IMR-90 (cell line): ENCODE measurements around the gene DPH7. TPM values are rescaled to one million over a fixed set of nuclear protein-coding genes. Genes with fewer than 3 reads are reported as not detected.

Source experiments
- ATAC-seq: fragments of 200-7000 bp; cut with Tn5 transposase; 2 replicates; pipeline ENCODE4 v1.9.1; 2020; ENCODE audit warnings: low read depth, mild to moderate bottlenecking, moderate library complexity
- BruUV-seq: library from RNA; stranded (reverse); fragments of 400-500 nt; replicated peaks from 2 replicates; lab custom pipeline; 2021; lab: Mats Ljungman, UMichigan
- CTCF ChIA-PET: fragments of 300-600 bp; formaldehyde crosslinking; extraction: SDS; loops from one replicate; lab custom pipeline; 2021; ENCODE audit warnings: antibody characterized with exemption; lab: Yijun Ruan, JAX
- POLR2A ChIA-PET: fragments of 300-600 bp; sonication (Branson Sonifier 250); formaldehyde crosslinking; loops from one replicate; lab custom pipeline; 2022; ENCODE audit warnings: antibody characterized with exemption; ENCODE audit not compliant: unreplicated experiment; lab: Charles Lee
- DNase-seq: peaks from one replicate; pipeline ENCODE4 v3.0.0; 2013
- H2AFZ ChIP-seq: replicated peaks from 2 replicates; pipeline ENCODE3; 2013; ENCODE audit warnings: low read length, mild to moderate bottlenecking; ENCODE audit not compliant: poor library complexity
- H2AK5ac ChIP-seq: 2 replicates; pipeline ENCODE4 v1.6.1; 2013; ENCODE audit warnings: low read depth, low read length, inconsistent platforms
- H2AK9ac ChIP-seq: replicated peaks from 2 replicates; pipeline ENCODE3; 2013; ENCODE audit warnings: mild to moderate bottlenecking, low read depth, low read length, moderate library complexity; ENCODE audit not compliant: poor library complexity
- H2BK120ac ChIP-seq: 2 replicates; pipeline ENCODE4 v1.6.1; 2013; ENCODE audit warnings: low read depth, low read length, inconsistent platforms
- H2BK15ac ChIP-seq: 3 replicates; pipeline ENCODE4 v1.6.1; 2013; ENCODE audit warnings: low read depth, low read length, inconsistent platforms
- H2BK20ac ChIP-seq: 2 replicates; pipeline ENCODE4 v1.6.1; 2013; ENCODE audit warnings: low read depth, mild to moderate bottlenecking, inconsistent platforms, low read length, moderate library complexity
- H2BK5ac ChIP-seq: 2 replicates; pipeline ENCODE4 v1.6.1; 2013; ENCODE audit warnings: mild to moderate bottlenecking, low read depth, low read length, inconsistent platforms; ENCODE audit not compliant: poor library complexity, severe bottlenecking
- H3K14ac ChIP-seq: replicated peaks from 2 replicates; pipeline ENCODE4 v1.6.1; 2013; ENCODE audit warnings: low read depth, low read length, inconsistent platforms
- H3K18ac ChIP-seq: 2 replicates; pipeline ENCODE4 v1.6.1; 2013; ENCODE audit warnings: low read depth, low read length, control low read depth
- H3K23ac ChIP-seq: 2 replicates; pipeline ENCODE4 v1.6.1; 2013; ENCODE audit warnings: low read depth, low read length, inconsistent platforms
- H3K27ac ChIP-seq: 2 replicates; pipeline ENCODE4 v1.5.1; 2013; ENCODE audit warnings: mild to moderate bottlenecking, control low read depth, low read length; ENCODE audit not compliant: insufficient read depth
- H3K27me3 ChIP-seq: 2 replicates; pipeline ENCODE4 v1.6.1; 2013; ENCODE audit warnings: low read length; ENCODE audit not compliant: control insufficient read depth, insufficient read depth
- H3K36me3 ChIP-seq: 2 replicates; pipeline ENCODE4 v1.6.1; 2013; ENCODE audit warnings: low read length, mixed read lengths; ENCODE audit not compliant: control insufficient read depth, insufficient read depth
- H3K4ac ChIP-seq: 2 replicates; pipeline ENCODE4 v1.6.1; 2013; ENCODE audit warnings: low read depth, low read length, inconsistent platforms
- H3K4me1 ChIP-seq: 2 replicates; pipeline ENCODE4 v1.6.1; 2013; ENCODE audit warnings: low read length, mixed read lengths; ENCODE audit not compliant: control insufficient read depth, insufficient read depth
- H3K4me2 ChIP-seq: 2 replicates; pipeline ENCODE4 v1.6.1; 2013; ENCODE audit warnings: low read depth, mild to moderate bottlenecking, control low read depth, low read length, moderate library complexity
- H3K4me3 ChIP-seq: 2 replicates; pipeline ENCODE4 v1.5.1; 2013; ENCODE audit warnings: low read depth, mild to moderate bottlenecking, control low read depth, low read length, moderate library complexity; ENCODE audit not compliant: insufficient read depth
- H3K56ac ChIP-seq: 2 replicates; pipeline ENCODE4 v1.6.1; 2013; ENCODE audit warnings: low read length, inconsistent platforms; ENCODE audit not compliant: insufficient read depth; ENCODE audit errors: extremely low read depth
- H3K79me1 ChIP-seq, 2 experiments: 2 replicates each; pipeline ENCODE4 v1.6.1; 2013; ENCODE audit warnings: low read length in 2 of 2, inconsistent platforms in 1 of 2, low read depth in 1 of 2
- H3K9ac ChIP-seq: 2 replicates; pipeline ENCODE4 v1.6.1; 2013; ENCODE audit warnings: low read depth, low read length, control low read depth
- H3K9me1 ChIP-seq: 2 replicates; pipeline ENCODE4 v1.6.1; 2013; ENCODE audit warnings: low read length, inconsistent platforms; ENCODE audit not compliant: insufficient read depth
- H3K9me3 ChIP-seq: 2 replicates; pipeline ENCODE4 v1.6.1; 2013; ENCODE audit warnings: low read length; ENCODE audit not compliant: control insufficient read depth, insufficient read depth
- H4K20me1 ChIP-seq: 2 replicates; pipeline ENCODE4 v1.6.1; 2013; ENCODE audit warnings: low read length, inconsistent platforms; ENCODE audit not compliant: insufficient read depth
- H4K5ac ChIP-seq: 2 replicates; pipeline ENCODE4 v1.6.1; 2013; ENCODE audit warnings: mild to moderate bottlenecking, low read depth, low read length, control low read depth
- H4K8ac ChIP-seq, 2 experiments: 2 replicates each; pipeline ENCODE4 v1.6.1; 2013; ENCODE audit warnings: low read depth in 2 of 2, low read length in 2 of 2, control low read depth in 1 of 2, inconsistent platforms in 1 of 2
- H4K91ac ChIP-seq: 2 replicates; pipeline ENCODE4 v1.6.1; 2013; ENCODE audit warnings: low read depth, low read length, inconsistent platforms; ENCODE audit not compliant: insufficient read depth
- MXI1 ChIP-seq: IDR thresholded peaks from 2 replicates; pipeline ENCODE4 v1.6.1; 2012; ENCODE audit warnings: low read depth, mild to moderate bottlenecking, low read length, moderate library complexity, borderline replicate concordance
- NFE2L2 ChIP-seq: fragments of 150-350 bp; IDR thresholded peaks from 2 replicates; pipeline ENCODE4 v1.6.1; 2016; ENCODE audit warnings: low read depth, mild to moderate bottlenecking, low read length
- RFX5 ChIP-seq: IDR thresholded peaks from 2 replicates; pipeline ENCODE4 v1.8.0; 2012; ENCODE audit warnings: low read depth, mild to moderate bottlenecking, low read length, moderate library complexity
- WGBS, 2 experiments: methylation state at CpG; one replicate each; pipeline versions ENCODE4 v1.1.5 to v1.1.7; 2013; ENCODE audit warnings: missing lambda C conversion rate in 2 of 2; ENCODE audit not compliant: insufficient read length in 1 of 2; ENCODE audit errors: extremely low coverage in 2 of 2; 5-methylcytosine and 5-hydroxymethylcytosine counted together
- dilution Hi-C: fragments of 300-500 bp; cut with HindIII; formaldehyde crosslinking; loops from one replicate; pipeline ENCODE4 v1.14.3; 2018; ENCODE audit warnings: low sequenced_read_pairs; ENCODE audit not compliant: unreplicated experiment
- in situ Hi-C: fragments of 300-500 bp; cut with MboI; formaldehyde crosslinking; loops from 3 replicates; pipeline ENCODE4 v1.14.3; 2019; ENCODE audit warnings: low sequenced_read_pairs, inconsistent platforms, mixed read lengths
- intact Hi-C: fragments of 100-400 bp; cut with micrococcal nuclease; formaldehyde crosslinking; loops from 2 replicates; pipeline ENCODE4 v1.10.0; 2022
- polyA plus RNA-seq, 3 experiments: library from polyadenylated mRNA; depleted of rRNA; stranded (reverse); fragments of >200 nt; gene quantifications; 2 replicates each; pipeline ENCODE4 v1.2.3, GENCODE V29; 2012; ENCODE audit warnings: low replicate concordance in 1 of 3
- total RNA-seq: library from RNA; depleted of rRNA; stranded (reverse); fragments of >200 nt; gene quantifications from 2 replicates; pipeline ENCODE4 v1.2.3, GENCODE V29; 2012

Gene DPH7
- total and polyA plus RNA-seq, 2 of the 4 experiments (the other 2 are of a cell fraction), result 12.5 to 33.7 TPM

- in situ Hi-C loops, result no loop called here
- H4K5ac ChIP-seq, result peak overlapping the region; percentile 1; the same call in 1 of the 2 replicates
- H3K18ac ChIP-seq, result peak overlapping the region; percentile 70; the same call in 1 of the 2 replicates
- H3K9me3 ChIP-seq, result no peaks in the 10 kb centered on the region
- peak overlapping the region; percentile 67 for H3K4ac ChIP-seq
- H4K20me1 ChIP-seq, result peaks cover 54% of the 10 kb centered on the region
- H3K79me1 ChIP-seq, result peaks cover 22 to 65% of the 10 kb centered on the region in 2 experiments
- H2AK9ac ChIP-seq, result peak overlapping the region; percentile 93
- H4K8ac ChIP-seq, result peak overlapping the region; percentile 13 to 57; a peak in 1 of 4 replicates
- H2BK120ac ChIP-seq, result no peak overlapping the region
- peak overlapping the region; percentile 59 for H3K14ac ChIP-seq
- TF ChIP-seq RFX5, result no peak
- TF ChIP-seq NFE2L2, result no peak
- TF ChIP-seq MXI1, result peak; percentile 92
- no TSS peak for BruUV-seq
- WGBS, 2 experiments, result 0% methylated on average over 37 of the region's 58 CpGs; no CpG with 5 or more reads in 1 of the 2 experiments
- H4K91ac ChIP-seq, result no peak overlapping the region; the same call in none of the 2 replicates
- H3K4me2 ChIP-seq, result peak overlapping the region; percentile 99
- H3K27me3 ChIP-seq, result no peaks in the 10 kb centered on the region
- H2BK15ac ChIP-seq, result no peak overlapping the region
- peak overlapping the region; percentile 57 for H2BK5ac ChIP-seq
- peaks cover 23% of the 10 kb centered on the region for H3K36me3 ChIP-seq
- H3K9ac ChIP-seq, result peak overlapping the region; percentile 100
- ChIA-PET CTCF (no interaction called here), POLR2A (no interaction called here)
- peak overlapping the region; percentile 55 for H3K56ac ChIP-seq
- H3K9me1 ChIP-seq, result peaks cover 14% of the 10 kb centered on the region
- ATAC-seq (peak; percentile 15), DNase-seq (peak; percentile 36)
- intact Hi-C loops, result no loop called here
- peak overlapping the region; percentile 6 for H2AK5ac ChIP-seq
- peak overlapping the region; percentile 87 for H2AFZ ChIP-seq
- no peak overlapping the region for H2BK20ac ChIP-seq
- peaks cover 11% of the 10 kb centered on the region for H3K4me1 ChIP-seq
- peak overlapping the region; percentile 93 for H3K4me3 ChIP-seq
- dilution Hi-C loops, result no loop called here
- H3K27ac ChIP-seq, result peak overlapping the region; percentile 95
- peak overlapping the region; percentile 26 for H3K23ac ChIP-seq
Measured at GRCh38 chr9:137619240-137620047, 40.7 kb upstream of the DPH7 start.
